ENCODE data around the gene VAT1L. TPM values are rescaled to one million over a fixed set of nuclear protein-coding genes. Genes with fewer than 3 reads are reported as not detected.

VAT1L gene
- polyA plus RNA-seq, 1 of the 3 experiments (the other 2 are of a cell fraction), result 52.5 TPM

GRCh38 chr16:77919761-77920415, 131.5 kb downstream of the VAT1L start:
- Histone ChIP-seq H3K79me2 (ENCODE audit: insufficient read depth) (no peaks in the 10 kb centered on the region), H3K9me2 (no peaks in the 10 kb centered on the region), H4K20me1 (ENCODE audit: insufficient read depth) (no peaks in the 10 kb centered on the region), H3K9ac (no peak overlapping the region), H3K9me3 (no peaks in the 10 kb centered on the region), H3K36me3 (replicated peaks in 1 of 2; ENCODE audit: control insufficient read depth in 1 of 2, insufficient read depth in 2 of 2, low read length in 1 of 2) (no peaks in the 10 kb centered on the region), H3K4me1 (ENCODE audit: control insufficient read depth in 1 of 2, insufficient read depth in 2 of 2, low read depth in 1 of 2, low read length in 1 of 2) (peaks cover 3 to 8% of the 10 kb centered on the region in 2 experiments; a peak in 3 of 4 replicates), H3K4me2 (no peak overlapping the region), H3F3A (replicated peaks; ENCODE audit: insufficient read depth) (no peaks in the 10 kb centered on the region), H3K27me3 (ENCODE audit: insufficient read depth) (no peaks in the 10 kb centered on the region), H3K27ac (ENCODE audit: low read depth in 2 of 2, low read length in 1 of 2) (no peak overlapping the region), H2AFZ (ENCODE audit: low read depth) (no peak overlapping the region), H3K4me3 (ENCODE audit: low read depth in 2 of 2, low read length in 1 of 2) (no peak overlapping the region)
- no peak for DNase-seq
- TF ChIP-seq REST (IDR thresholded peaks at IDR 0.05; ENCODE audit: low read depth, low read length) (no peak), ELF1 (IDR thresholded peaks at IDR 0.05) (no peak), RCOR1 (IDR thresholded peaks at IDR 0.05; ENCODE audit: low read length) (no peak), JUND (IDR thresholded peaks at IDR 0.05) (no peak)
- WGBS (ENCODE audit: low lambda C conversion rate), result 85% methylated on average over 8 of the region's 8 CpGs
- POLR2A ChIA-PET, result no interaction called here
- CTCF ChIA-PET, result no interaction called here

GRCh38 chr16:77920984-77921383, 132.6 kb downstream of the VAT1L start:
- H3K9me3 ChIP-seq, result no peaks in the 10 kb centered on the region
- no peak overlapping the region for H3K9ac ChIP-seq
- WGBS (ENCODE audit: low lambda C conversion rate), result 68% methylated on average over 4 of the region's 4 CpGs
- CTCF ChIA-PET, result no interaction called here
- H3K36me3 ChIP-seq (replicated peaks in 1 of 2; ENCODE audit: control insufficient read depth in 1 of 2, insufficient read depth in 2 of 2, low read length in 1 of 2), result no peaks in the 10 kb centered on the region
- H3K9me2 ChIP-seq, result no peaks in the 10 kb centered on the region
- H3K27me3 ChIP-seq (ENCODE audit: insufficient read depth), result no peaks in the 10 kb centered on the region
- no peak for DNase-seq
- H3K4me2 ChIP-seq, result no peak overlapping the region
- POLR2A ChIA-PET, result no interaction called here
- no peak overlapping the region for H2AFZ ChIP-seq (ENCODE audit: low read depth)
- H3K4me3 ChIP-seq (ENCODE audit: low read depth in 2 of 2, low read length in 1 of 2), result no peak overlapping the region
- no peaks in the 10 kb centered on the region for H3K79me2 ChIP-seq (ENCODE audit: insufficient read depth)
- no peaks in the 10 kb centered on the region for H3F3A ChIP-seq (replicated peaks; ENCODE audit: insufficient read depth)
- H3K27ac ChIP-seq (ENCODE audit: low read depth in 2 of 2, low read length in 1 of 2), result no peak overlapping the region
- no peaks in the 10 kb centered on the region for H4K20me1 ChIP-seq (ENCODE audit: insufficient read depth)
- peaks cover 3 to 8% of the 10 kb centered on the region in 2 experiments; a peak in 3 of 4 replicates for H3K4me1 ChIP-seq (ENCODE audit: control insufficient read depth in 1 of 2, insufficient read depth in 2 of 2, low read depth in 1 of 2, low read length in 1 of 2)
- no peak for TF ChIP-seq RFX5 (IDR thresholded peaks at IDR 0.05; ENCODE audit: low read length)
- no peak for TF ChIP-seq ZBTB33 (IDR thresholded peaks at IDR 0.05; ENCODE audit: borderline replicate concordance, low read depth)
- TF ChIP-seq MXI1 (IDR thresholded peaks at IDR 0.05; ENCODE audit: low read depth, low read length), result no peak
- TF ChIP-seq USF2 (IDR thresholded peaks at IDR 0.05; ENCODE audit: borderline replicate concordance, low read depth, low read length), result no peak
- no peak for TF ChIP-seq FOSL2 (IDR thresholded peaks at IDR 0.05; ENCODE audit: borderline replicate concordance, low read depth)
- TF ChIP-seq EP300 (IDR thresholded peaks at IDR 0.05; ENCODE audit: borderline replicate concordance in 1 of 2, low read depth in 1 of 2, low read length in 1 of 2), result no peak
- no peak for TF ChIP-seq SMC3 (IDR thresholded peaks at IDR 0.05; ENCODE audit: low read depth, low read length)
- TF ChIP-seq EZH2phosphoT487 (IDR thresholded peaks at IDR 0.05; ENCODE audit: borderline replicate concordance, low read depth), result no peak
- TF ChIP-seq IRF3 (IDR thresholded peaks at IDR 0.05; ENCODE audit: low read depth, low read length), result no peak
- TF ChIP-seq RXRA (IDR thresholded peaks at IDR 0.05; ENCODE audit: borderline replicate concordance, low read depth), result no peak
- TF ChIP-seq TAF1 (IDR thresholded peaks at IDR 0.05; ENCODE audit: borderline replicate concordance, low read depth, low read length), result no peak
- TF ChIP-seq MAX (IDR thresholded peaks at IDR 0.05; ENCODE audit: low read depth), result no peak
- TF ChIP-seq PBX3 (IDR thresholded peaks at IDR 0.05), result no peak
- no peak for TF ChIP-seq RCOR1 (IDR thresholded peaks at IDR 0.05; ENCODE audit: low read length)
- TF ChIP-seq TEAD4 (IDR thresholded peaks at IDR 0.05; ENCODE audit: borderline replicate concordance, insufficient read depth), result no peak
